Measurements from ENCODE around the gene GCM1.
A peak's percentile ranks its signal among the peaks of the same experiment; 100 is the strongest.

- TF ChIP-seq, protein P1, sequence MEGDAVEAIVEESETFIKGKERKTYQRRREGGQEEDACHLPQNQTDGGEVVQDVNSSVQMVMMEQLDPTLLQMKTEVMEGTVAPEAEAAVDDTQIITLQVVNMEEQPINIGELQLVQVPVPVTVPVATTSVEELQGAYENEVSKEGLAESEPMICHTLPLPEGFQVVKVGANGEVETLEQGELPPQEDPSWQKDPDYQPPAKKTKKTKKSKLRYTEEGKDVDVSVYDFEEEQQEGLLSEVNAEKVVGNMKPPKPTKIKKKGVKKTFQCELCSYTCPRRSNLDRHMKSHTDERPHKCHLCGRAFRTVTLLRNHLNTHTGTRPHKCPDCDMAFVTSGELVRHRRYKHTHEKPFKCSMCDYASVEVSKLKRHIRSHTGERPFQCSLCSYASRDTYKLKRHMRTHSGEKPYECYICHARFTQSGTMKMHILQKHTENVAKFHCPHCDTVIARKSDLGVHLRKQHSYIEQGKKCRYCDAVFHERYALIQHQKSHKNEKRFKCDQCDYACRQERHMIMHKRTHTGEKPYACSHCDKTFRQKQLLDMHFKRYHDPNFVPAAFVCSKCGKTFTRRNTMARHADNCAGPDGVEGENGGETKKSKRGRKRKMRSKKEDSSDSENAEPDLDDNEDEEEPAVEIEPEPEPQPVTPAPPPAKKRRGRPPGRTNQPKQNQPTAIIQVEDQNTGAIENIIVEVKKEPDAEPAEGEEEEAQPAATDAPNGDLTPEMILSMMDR (IDR thresholded peaks at IDR 0.05): peak; percentile 98 to 100 (median 99)
- TF ChIP-seq EP300 (IDR thresholded peaks at IDR 0.05): no peak
Observed at GRCh38 chr6:53171605-53172467, 23.2 kb upstream of the GCM1 start.
